SK-N-SH (cell line): Measurements from ENCODE around the gene OR8D2. TPM values are rescaled to one million over a fixed set of nuclear protein-coding genes. Genes with fewer than 3 reads are reported as not detected.

Source experiments
- CTCF ChIA-PET: fragments of 300-600, 350-600 bp; formaldehyde crosslinking; extraction: SDS; loops from one replicate; lab custom pipeline; 2021; lab: Yijun Ruan, JAX
- POLR2A ChIA-PET: fragments of 350-600 bp; sonication (Branson Sonifier 250); formaldehyde crosslinking; extraction: SDS; loops from one replicate; lab custom pipeline; 2020; ENCODE audit warnings: antibody characterized with exemption, inconsistent platforms; lab: Yijun Ruan, JAX
- DNase-seq: peaks from one replicate; pipeline ENCODE4 v3.0.0; 2012
- H2AFZ ChIP-seq: fragments of 200-600 bp; sonication (generic); 2 replicates; pipeline ENCODE4 v1.8.1; 2016; ENCODE audit warnings: antibody characterized with exemption, mild to moderate bottlenecking, low read depth
- H3F3A ChIP-seq: fragments of 200-600 bp; sonication (generic); replicated peaks from 2 replicates; pipeline ENCODE3; 2016; ENCODE audit warnings: antibody characterized with exemption, mild to moderate bottlenecking; ENCODE audit not compliant: insufficient read depth
- H3K27ac ChIP-seq, 2 experiments: fragments of 200-500 bp in 1 of 2; fragments of 200-600 bp in 1 of 2; sonication (Bioruptor generic) in 1 of 2; sonication (generic), shearing (Covaris generic) in 1 of 2; 2 replicates each; pipeline versions ENCODE4 v1.5.1 to v1.6.1; 2014 to 2016; ENCODE audit warnings: low read depth in 2 of 2, inconsistent platforms in 1 of 2, low read length in 1 of 2, mild to moderate bottlenecking in 1 of 2, mixed read lengths in 1 of 2
- H3K27me3 ChIP-seq: fragments of 200-600 bp; sonication (generic), shearing (Covaris generic); 2 replicates; pipeline ENCODE4 v1.6.1; 2016; ENCODE audit warnings: mixed run types; ENCODE audit not compliant: insufficient read depth
- H3K36me3 ChIP-seq, 2 experiments: fragments of 200-500 bp in 1 of 2; fragments of 200-600 bp in 1 of 2; sonication (Bioruptor generic) in 1 of 2; sonication (generic) in 1 of 2; replicated peaks in 1 of 2; 2 replicates each; pipeline versions ENCODE3 to v1.5.1; 2014 to 2016; ENCODE audit warnings: low read length in 1 of 2, mild to moderate bottlenecking in 1 of 2; ENCODE audit not compliant: insufficient read depth in 2 of 2, control insufficient read depth in 1 of 2
- H3K4me1 ChIP-seq, 2 experiments: fragments of 200-500 bp in 1 of 2; fragments of 200-600 bp in 1 of 2; sonication (Bioruptor generic) in 1 of 2; sonication (generic), shearing (Covaris generic) in 1 of 2; 2 replicates each; pipeline versions ENCODE4 v1.5.1 to v1.6.1; 2014 to 2016; ENCODE audit warnings: low read depth in 1 of 2, low read length in 1 of 2, mixed run types in 1 of 2; ENCODE audit not compliant: insufficient read depth in 2 of 2, control insufficient read depth in 1 of 2
- H3K4me2 ChIP-seq: fragments of 200-600 bp; sonication (generic), shearing (Covaris generic); 2 replicates; pipeline ENCODE4 v1.6.1; 2017; ENCODE audit warnings: mixed run types
- H3K4me3 ChIP-seq, 2 experiments: fragments of 200-500 bp in 1 of 2; fragments of 200-600 bp in 1 of 2; sonication (Bioruptor generic) in 1 of 2; sonication (generic), shearing (Covaris generic) in 1 of 2; 2 replicates each; pipeline versions ENCODE4 v1.5.1 to v1.8.1; 2014 to 2016; ENCODE audit warnings: low read depth in 2 of 2, inconsistent platforms in 1 of 2, low read length in 1 of 2, mild to moderate bottlenecking in 1 of 2, mixed read lengths in 1 of 2, moderate library complexity in 1 of 2
- H3K79me2 ChIP-seq: fragments of 200-600 bp; sonication (generic); 2 replicates; pipeline ENCODE4 v1.8.1; 2017; ENCODE audit warnings: mild to moderate bottlenecking; ENCODE audit not compliant: insufficient read depth
- H3K9ac ChIP-seq: fragments of 200-600 bp; sonication (generic); 2 replicates; pipeline ENCODE4 v1.6.1; 2017; ENCODE audit warnings: mixed run types
- H3K9me2 ChIP-seq: fragments of 200-600 bp; sonication (generic); 2 replicates; pipeline ENCODE4 v1.6.1; 2017; ENCODE audit warnings: mixed run types
- H3K9me3 ChIP-seq: fragments of 200-600 bp; sonication (generic); 2 replicates; pipeline ENCODE4 v1.6.1; 2017; ENCODE audit warnings: mixed run types, mild to moderate bottlenecking, moderate library complexity
- H4K20me1 ChIP-seq: fragments of 200-600 bp; sonication (generic); 2 replicates; pipeline ENCODE4 v1.6.1; 2017; ENCODE audit warnings: mild to moderate bottlenecking, mixed run types; ENCODE audit not compliant: insufficient read depth
- CHD2 ChIP-seq: fragments of 150-350 bp; IDR thresholded peaks from 2 replicates; pipeline ENCODE4 v1.6.1; 2018; ENCODE audit warnings: low read length; ENCODE audit not compliant: partially characterized antibody
- EZH2phosphoT487 ChIP-seq: fragments of 200-600 bp; sonication (generic); IDR thresholded peaks from 2 replicates; pipeline ENCODE4 v1.6.1; 2017; ENCODE audit warnings: low read depth, mixed run types, mild to moderate bottlenecking, antibody characterized with exemption, moderate library complexity, borderline replicate concordance
- GABPA ChIP-seq: IDR thresholded peaks from 2 replicates; pipeline ENCODE4 v1.4.0; 2012; ENCODE audit warnings: low read depth, mild to moderate bottlenecking
- JUND ChIP-seq: IDR thresholded peaks from 2 replicates; pipeline ENCODE4 v1.4.0; 2012
- MAX ChIP-seq: IDR thresholded peaks from 2 replicates; pipeline ENCODE4 v1.4.0; 2012; ENCODE audit warnings: low read depth
- MXI1 ChIP-seq: IDR thresholded peaks from 2 replicates; pipeline ENCODE4 v1.6.1; 2012; ENCODE audit warnings: mild to moderate bottlenecking, low read depth, low read length, improper control_type of control experiment
- POLR2AphosphoS5 ChIP-seq: IDR thresholded peaks from 2 replicates; pipeline ENCODE4 v1.6.1; 2012; ENCODE audit warnings: low read depth, low read length
- RCOR1 ChIP-seq: fragments of 150-350 bp; IDR thresholded peaks from 2 replicates; pipeline ENCODE4 v1.6.1; 2017; ENCODE audit warnings: antibody characterized with exemption, low read length
- REST ChIP-seq: IDR thresholded peaks from 2 replicates; pipeline ENCODE4 v1.6.1; 2012; ENCODE audit warnings: mild to moderate bottlenecking, low read depth, low read length, moderate library complexity
- RXRA ChIP-seq: IDR thresholded peaks from 2 replicates; pipeline ENCODE4 v1.4.0; 2012; ENCODE audit warnings: low read depth, mild to moderate bottlenecking, borderline replicate concordance
- USF1 ChIP-seq: IDR thresholded peaks from 2 replicates; pipeline ENCODE4 v1.4.0; 2012; ENCODE audit warnings: low read depth, borderline replicate concordance
- ZBTB33 ChIP-seq: IDR thresholded peaks from 2 replicates; pipeline ENCODE4 v1.4.0; 2012; ENCODE audit warnings: low read depth, borderline replicate concordance
- WGBS: methylation state at CpG from one replicate; pipeline ENCODE4 v1.1.6; 2017; ENCODE audit warnings: low lambda C conversion rate; 5-methylcytosine and 5-hydroxymethylcytosine counted together
- polyA plus RNA-seq, 3 experiments: library from polyadenylated mRNA; depleted of rRNA; stranded (reverse); fragments of >200 nt; gene quantifications; 2 replicates each; pipeline ENCODE4 v1.2.3, GENCODE V29; 2012

OR8D2 gene
- polyA plus RNA-seq, 1 of the 3 experiments (the other 2 are of a cell fraction), result not detected

- TF ChIP-seq ZBTB33, result no peak
- no peak for TF ChIP-seq RCOR1
- no peak for TF ChIP-seq USF1
- no peak for TF ChIP-seq MAX
Measured at GRCh38 chr11:124340142-124340447, 20.1 kb upstream of the OR8D2 start (continued).

- no peak overlapping the region for H3K4me2 ChIP-seq
- H3F3A ChIP-seq, result no peaks in the 10 kb centered on the region
- no peaks in the 10 kb centered on the region for H3K79me2 ChIP-seq
- no peaks in the 10 kb centered on the region for H3K27me3 ChIP-seq
- POLR2A ChIA-PET, result no interaction called here
- DNase-seq, result no peak
- no peak for TF ChIP-seq MXI1
- TF ChIP-seq POLR2AphosphoS5, result no peak
- TF ChIP-seq REST, result no peak
- no peak for TF ChIP-seq EZH2phosphoT487
- TF ChIP-seq CHD2, result no peak
- TF ChIP-seq RXRA, result no peak
- TF ChIP-seq RCOR1, result no peak
- no peak for TF ChIP-seq GABPA
- TF ChIP-seq JUND, result no peak
- TF ChIP-seq, all 33 proteins: peak for 0
- Histone ChIP-seq H3K36me3 (no peaks in the 10 kb centered on the region), H4K20me1 (no peaks in the 10 kb centered on the region), H3K4me1 (no peaks in the 10 kb centered on the region), H3K9me3 (no peaks in the 10 kb centered on the region), H3K9ac (no peak overlapping the region), H3K4me3 (no peak overlapping the region), H3K9me2 (no peaks in the 10 kb centered on the region), H3K27ac (no peak overlapping the region), H2AFZ (no peak overlapping the region)
- CTCF ChIA-PET, result no interaction called here
- 10% methylated on average over 6 of the region's 6 CpGs for WGBS
Measured at GRCh38 chr11:124339396-124340141, 19.6 kb upstream of the OR8D2 start.
